Measurements from ENCODE around the gene TTC16. TPM values are rescaled to one million over a fixed set of nuclear protein-coding genes. Genes with fewer than 3 reads are reported as not detected.

The TTC16 gene
- total and polyA plus RNA-seq, 7 donors = 0.01 to 0.10 (median 0.03) TPM; not detected in 4

- Histone ChIP-seq H3K9me3 (no peaks in the 10 kb centered on the region), H3K27me3 (ENCODE audit: insufficient read depth in 3 of 3, low read length in 2 of 3) (peaks cover 0 to 39% (median 14%) of the 10 kb centered on the region in 3 donors), H3K4me3 (no peak overlapping the region), H3K36me3 (ENCODE audit: insufficient read depth in 1 of 2, low read depth in 1 of 2) (peaks cover 0 to 13% of the 10 kb centered on the region in 2 donors), H3K27ac (no peak overlapping the region), H3K4me1 (no peaks in the 10 kb centered on the region)
- no peak for TF ChIP-seq CTCF (IDR thresholded peaks at IDR 0.05)
- 26 to 31% (median 28%) methylated on average over 10 of the region's 10 CpGs for WGBS, 3 donors
- no peak for DNase-seq
- intact Hi-C loops (cut with DNase I) = no loop called here
- no peak for ATAC-seq
These were observed 35.6 kb downstream of the TTC16 start for GRCh38 chr9:127751269-127752054.

GRCh38 chr9:127753148-127753547, 37.3 kb downstream of the TTC16 start:
- Histone ChIP-seq H3K4me3 (no peak overlapping the region), H3K27me3 (ENCODE audit: insufficient read depth in 3 of 3, low read length in 2 of 3) (peaks cover 0 to 45% (median 14%) of the 10 kb centered on the region in 3 donors), H3K4me1 (no peaks in the 10 kb centered on the region), H3K27ac (no peak overlapping the region), H3K9me3 (no peaks in the 10 kb centered on the region), H3K36me3 (ENCODE audit: insufficient read depth in 1 of 2, low read depth in 1 of 2) (peaks cover 0 to 13% of the 10 kb centered on the region in 2 donors)
- intact Hi-C loops (cut with DNase I) = no loop called here
- TF ChIP-seq CTCF (IDR thresholded peaks at IDR 0.05) = no peak
- DNase-seq (no peak), ATAC-seq (no peak)
- WGBS, 3 donors = 60 to 69% (median 68%) methylated on average over 8 of the region's 8 CpGs

- no peaks in the 10 kb centered on the region for H3K9me3 ChIP-seq
- no peak for TF ChIP-seq CTCF (IDR thresholded peaks at IDR 0.05)
- ATAC-seq (no peak), DNase-seq (no peak)
- peaks cover 0 to 10% of the 10 kb centered on the region in 2 donors for H3K36me3 ChIP-seq (ENCODE audit: insufficient read depth in 1 of 2, low read depth in 1 of 2)
- intact Hi-C loops (cut with DNase I) = no loop called here
- H3K4me3 ChIP-seq = no peak overlapping the region
- H3K4me1 ChIP-seq = no peaks in the 10 kb centered on the region
- H3K27me3 ChIP-seq (ENCODE audit: insufficient read depth in 3 of 3, low read length in 2 of 3) = peaks cover 0 to 45% (median 14%) of the 10 kb centered on the region in 3 donors
- H3K27ac ChIP-seq = no peak overlapping the region
- 51 to 56% (median 52%) methylated on average over 7 to 8 of the region's 8 CpGs for WGBS, 3 donors
These were observed 37.7 kb downstream of the TTC16 start for GRCh38 chr9:127753622-127754021.

GRCh38 chr9:127754099-127755060, 38.5 kb downstream of the TTC16 start:
- no peak for TF ChIP-seq CTCF (IDR thresholded peaks at IDR 0.05)
- 15 to 25% (median 17%) methylated on average over 58 to 86 of the region's 86 CpGs for WGBS, 3 donors
- DNase-seq (no peak), ATAC-seq (peak; percentile 19 to 58 (median 52))
- peaks cover 0 to 45% (median 14%) of the 10 kb centered on the region in 3 donors for H3K27me3 ChIP-seq (ENCODE audit: insufficient read depth in 3 of 3, low read length in 2 of 3)
- no peaks in the 10 kb centered on the region for H3K9me3 ChIP-seq
- H3K36me3 ChIP-seq (ENCODE audit: insufficient read depth in 1 of 2, low read depth in 1 of 2) = peaks cover 0 to 4% of the 10 kb centered on the region in 2 donors
- no peaks in the 10 kb centered on the region for H3K4me1 ChIP-seq
- H3K4me3 ChIP-seq = peak overlapping the region; percentile 43
- no peak overlapping the region for H3K27ac ChIP-seq
- intact Hi-C loops (cut with DNase I) = no loop called here

All from psoas muscle (tissue), 8 donors.